AG04450 (cell line): ENCODE data around the gene KRTAP9-7. TPM values are rescaled to one million over a fixed set of nuclear protein-coding genes. Genes with fewer than 3 reads are reported as not detected.

Source experiments
- CTCF ChIA-PET: fragments of 300-600, 350-600 bp; formaldehyde crosslinking; extraction: SDS; loops from one replicate; lab custom pipeline; 2022; ENCODE audit warnings: antibody characterized with exemption, inconsistent platforms; lab: Charles Lee
- POLR2A ChIA-PET: fragments of 350-600 bp; formaldehyde crosslinking; extraction: SDS; loops from one replicate; lab custom pipeline; 2021; ENCODE audit warnings: antibody characterized with exemption, inconsistent platforms; lab: Yijun Ruan, JAX
- DNase-seq: peaks from one replicate; pipeline ENCODE4 v3.0.0-alpha.2; 2011; ENCODE audit warnings: low read depth, low spot score
- H3K27ac ChIP-seq: one replicate; pipeline ENCODE4 v1.5.1; 2012; ENCODE audit warnings: low read depth, low read length, control low read depth
- H3K27me3 ChIP-seq: one replicate; pipeline ENCODE4 v1.6.0; 2012; ENCODE audit warnings: low read length; ENCODE audit not compliant: control insufficient read depth, insufficient read depth
- H3K4me3 ChIP-seq: 2 replicates; pipeline ENCODE4 v1.5.1; 2011; ENCODE audit warnings: mild to moderate bottlenecking, low read depth, low read length, control low read depth
- H3K9me3 ChIP-seq: 2 replicates; pipeline ENCODE4 v1.5.1; 2012; ENCODE audit warnings: low read length; ENCODE audit not compliant: control insufficient read depth, insufficient read depth
- polyA plus RNA-seq: library from polyadenylated mRNA; depleted of rRNA; stranded (reverse); fragments of >200 nt; gene quantifications from 2 replicates; pipeline ENCODE4 v1.2.3, GENCODE V29; 2011
- TF ChIP-seq, protein P1 (sequence below): IDR thresholded peaks from 2 replicates; pipeline ENCODE4 v1.5.1; 2011; ENCODE audit warnings: low read depth, low read length, control low read depth, inconsistent platforms

The KRTAP9-7 gene
- polyA plus RNA-seq, 1 experiment = not detected

DNA sequence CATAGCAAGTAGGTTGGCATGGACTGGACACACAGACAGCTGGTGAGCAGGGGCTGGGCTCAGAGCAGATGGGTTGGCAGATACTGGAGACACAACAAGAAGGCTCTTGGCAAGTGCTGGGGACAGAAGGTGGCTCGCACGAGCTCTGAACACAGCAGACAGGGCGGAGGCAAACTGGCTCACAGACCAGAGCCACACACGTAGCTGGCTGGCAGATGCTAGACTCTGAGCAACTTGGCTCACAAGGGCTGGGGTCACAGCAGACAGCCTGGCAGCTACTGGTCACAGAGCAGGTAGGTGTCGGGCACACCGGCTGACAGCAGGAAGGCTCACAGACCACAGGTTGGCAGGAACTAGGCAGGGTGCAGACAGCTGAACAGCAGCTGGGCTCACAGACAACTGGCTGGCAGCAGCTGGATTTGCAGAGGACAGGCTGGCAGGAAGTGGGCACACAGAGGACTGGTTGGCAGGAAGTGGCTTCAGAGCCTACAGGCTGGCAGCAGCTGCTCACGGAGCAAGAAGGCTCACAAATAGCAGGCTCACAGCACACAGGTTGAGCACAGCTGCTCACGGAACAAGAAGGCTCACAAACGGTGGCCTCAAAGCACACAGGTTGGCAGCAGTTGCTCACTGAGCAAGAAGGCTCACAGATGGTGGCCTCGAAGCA is 32.9 kb downstream of the KRTAP9-7 start:
- Histone ChIP-seq H3K9me3 (no peaks in the 10 kb centered on the region; the same call in 1 of the 2 replicates), H3K4me3 (no peak overlapping the region), H3K27me3 (peaks cover 2% of the 10 kb centered on the region), H3K27ac (no peak overlapping the region)
- DNase-seq = no peak
- ChIA-PET CTCF (no interaction called here), POLR2A (no interaction called here)
- TF ChIP-seq, protein P1, sequence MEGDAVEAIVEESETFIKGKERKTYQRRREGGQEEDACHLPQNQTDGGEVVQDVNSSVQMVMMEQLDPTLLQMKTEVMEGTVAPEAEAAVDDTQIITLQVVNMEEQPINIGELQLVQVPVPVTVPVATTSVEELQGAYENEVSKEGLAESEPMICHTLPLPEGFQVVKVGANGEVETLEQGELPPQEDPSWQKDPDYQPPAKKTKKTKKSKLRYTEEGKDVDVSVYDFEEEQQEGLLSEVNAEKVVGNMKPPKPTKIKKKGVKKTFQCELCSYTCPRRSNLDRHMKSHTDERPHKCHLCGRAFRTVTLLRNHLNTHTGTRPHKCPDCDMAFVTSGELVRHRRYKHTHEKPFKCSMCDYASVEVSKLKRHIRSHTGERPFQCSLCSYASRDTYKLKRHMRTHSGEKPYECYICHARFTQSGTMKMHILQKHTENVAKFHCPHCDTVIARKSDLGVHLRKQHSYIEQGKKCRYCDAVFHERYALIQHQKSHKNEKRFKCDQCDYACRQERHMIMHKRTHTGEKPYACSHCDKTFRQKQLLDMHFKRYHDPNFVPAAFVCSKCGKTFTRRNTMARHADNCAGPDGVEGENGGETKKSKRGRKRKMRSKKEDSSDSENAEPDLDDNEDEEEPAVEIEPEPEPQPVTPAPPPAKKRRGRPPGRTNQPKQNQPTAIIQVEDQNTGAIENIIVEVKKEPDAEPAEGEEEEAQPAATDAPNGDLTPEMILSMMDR = no peak

- ChIA-PET POLR2A (no interaction called here), CTCF (no interaction called here)
- TF ChIP-seq, protein P1 = no peak
- no peak within 1 kb of the TSS for H3K27ac ChIP-seq
- H3K27me3 ChIP-seq = peaks cover 2% of the 10 kb centered on the region
- H3K9me3 ChIP-seq = no peaks in the 10 kb centered on the region; the same call in 1 of the 2 replicates
- no peak for DNase-seq
- no peak within 1 kb of the TSS for H3K4me3 ChIP-seq
These were observed 33.4 kb downstream of the KRTAP9-7 start, which contains the start of gene KRTAP16-1 for GRCh38 chr17:41308918-41309359. Gene KRTAP16-1 (minus strand): TSS chr17:41309309. CDS start chr17:41309253, 56 bp downstream.

DNA sequence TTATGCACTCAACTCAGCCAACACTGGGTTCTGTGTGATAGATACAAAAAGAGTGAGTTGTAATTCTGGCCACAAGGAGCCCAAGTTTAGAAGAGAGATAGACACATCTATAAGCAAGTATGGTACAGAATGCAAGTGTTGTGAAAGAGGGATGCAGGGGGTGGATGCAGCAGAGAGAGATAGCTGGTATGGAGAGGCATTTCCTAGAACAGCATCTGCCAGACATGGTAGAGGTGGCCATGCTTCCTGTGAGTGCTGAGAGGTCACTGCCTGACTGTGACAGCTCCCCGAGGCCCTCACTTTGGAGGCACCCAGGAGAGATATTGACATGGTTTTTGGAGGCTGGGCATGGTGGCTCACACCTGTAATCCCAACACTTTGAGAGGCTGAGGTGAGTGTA is 35.6 kb downstream of the KRTAP9-7 start:
- Histone ChIP-seq H3K4me3 (no peak overlapping the region), H3K27me3 (peaks cover 2% of the 10 kb centered on the region), H3K27ac (no peak overlapping the region), H3K9me3 (peaks cover 4% of the 10 kb centered on the region; the same call in 1 of the 2 replicates)
- POLR2A ChIA-PET = no interaction called here
- CTCF ChIA-PET = no interaction called here
- DNase-seq = no peak
- TF ChIP-seq, protein P1 = no peak

- Histone ChIP-seq H3K27ac (no peak within 1 kb of the TSS), H3K9me3 (peaks cover 4% of the 10 kb centered on the region; the same call in 1 of the 2 replicates), H3K4me3 (no peak within 1 kb of the TSS), H3K27me3 (no peaks in the 10 kb centered on the region)
- TF ChIP-seq, protein P1 = no peak
- DNase-seq = no peak
- CTCF ChIA-PET = no interaction called here
- POLR2A ChIA-PET = no interaction called here
These were observed 39.8 kb downstream of the KRTAP9-7 start, which contains the start of gene KRTAP17-1 for GRCh38 chr17:41315204-41315794. Gene KRTAP17-1 (minus strand): TSS chr17:41315710. CDS start chr17:41315650, 60 bp downstream.
